A549 (cell line): ENCODE results near the gene PEX14. TPM values are rescaled to one million over a fixed set of nuclear protein-coding genes. Genes with fewer than 3 reads are reported as not detected.

Experiments
- ATAC-seq, 2 experiments: fragments of 200-7000 bp in 1 of 2; fragments of >200 bp in 1 of 2; cut with Nextera tagmentation in 1 of 2; cut with Tn5 transposase in 1 of 2; 3 replicates each; pipeline versions ENCODE4 v1.8.0 to v1.9.1; 2018 to 2020; ENCODE audit warnings: mild to moderate bottlenecking in 1 of 2, moderate library complexity in 1 of 2
- CTCF ChIA-PET: fragments of 300-600 bp; sonication (Branson Sonifier 250); formaldehyde crosslinking; extraction: SDS; loops from one replicate; lab custom pipeline; 2021; ENCODE audit warnings: antibody characterized with exemption, inconsistent platforms; lab: Yijun Ruan, JAX
- POLR2A ChIA-PET: fragments of 350-600 bp; formaldehyde crosslinking; extraction: SDS; loops from one replicate; lab custom pipeline; 2021; ENCODE audit warnings: antibody characterized with exemption, inconsistent platforms; lab: Yijun Ruan, JAX
- DNase-seq, 2 experiments: peaks; one replicate each; pipeline versions ENCODE4 v3.0.0 to v3.0.0-alpha.2; 2011 to 2016; ENCODE audit warnings: low read depth in 1 of 2, low spot score in 1 of 2
- FAIRE-seq: peaks from 2 replicates; lab custom pipeline; 2011; peaks lifted over from hg19 to GRCh38; lab: Jason Lieb, UNC
- H3K27ac ChIP-seq, 2 experiments: fragments of >200 bp; sonication (Bioruptor Twin); formaldehyde crosslinking; 3 replicates each; pipeline ENCODE4 v1.5.1; 2016 to 2017
- H3K4me1 ChIP-seq: fragments of >200 bp; sonication (Bioruptor Twin); formaldehyde crosslinking; 3 replicates; pipeline ENCODE4 v1.6.1; 2016
- H3K4me2 ChIP-seq: fragments of >200 bp; sonication (Bioruptor Twin); formaldehyde crosslinking; 3 replicates; pipeline ENCODE4 v1.6.1; 2016
- H3K4me3 ChIP-seq: fragments of >200 bp; sonication (Bioruptor Twin); formaldehyde crosslinking; 3 replicates; pipeline ENCODE4 v1.5.1; 2016
- H3K9me3 ChIP-seq: fragments of >200 bp; sonication (Bioruptor Twin); formaldehyde crosslinking; 3 replicates; pipeline ENCODE4 v1.6.1; 2016
- CBX2 ChIP-seq: fragments of 200-600 bp; sonication (generic); IDR thresholded peaks from 2 replicates; pipeline ENCODE4 v1.6.1; 2016; ENCODE audit warnings: low read depth, mild to moderate bottlenecking, borderline replicate concordance
- CEBPB ChIP-seq, 2 experiments: fragments of >200 bp in 1 of 2; sonication (Bioruptor Twin) in 1 of 2; formaldehyde crosslinking in 1 of 2; IDR thresholded peaks; 2 replicates each; pipeline ENCODE4 v1.6.1; 2012 to 2016
- CTCF ChIP-seq: fragments of >200 bp; sonication (Bioruptor Twin); formaldehyde crosslinking; IDR thresholded peaks from 3 replicates; pipeline ENCODE4 v1.5.1; 2016
- E2F6 ChIP-seq: IDR thresholded peaks from 2 replicates; pipeline ENCODE4 v1.6.1; 2012; ENCODE audit warnings: low read depth, borderline replicate concordance
- EHF ChIP-seq: fragments of 250-450 bp; sonication (Bioruptor Pico); IDR thresholded peaks from 2 replicates; pipeline ENCODE4 v1.5.0; 2020; ENCODE audit warnings: mild to moderate bottlenecking
- FOSL2 ChIP-seq, 2 experiments: fragments of 450-650 bp in 1 of 2; fragments of >200 bp in 1 of 2; sonication (Bioruptor Twin) in 1 of 2; formaldehyde crosslinking; IDR thresholded peaks; 2 replicates each; pipeline versions ENCODE4 v1.5.0 to v1.6.1; 2016 to 2020; ENCODE audit warnings: mild to moderate bottlenecking in 1 of 2, moderate library complexity in 1 of 2
- FOXS1 ChIP-seq: fragments of 250-450 bp; sonication (Bioruptor Pico); IDR thresholded peaks from 2 replicates; pipeline ENCODE4 v1.5.0; 2020; ENCODE audit warnings: mild to moderate bottlenecking, moderate library complexity
- GATA3 ChIP-seq: IDR thresholded peaks from 2 replicates; pipeline ENCODE4 v1.6.1; 2012; ENCODE audit warnings: borderline replicate concordance
- HMGXB4 ChIP-seq: fragments of 250-450 bp; sonication (Bioruptor Pico); IDR thresholded peaks from 2 replicates; pipeline ENCODE4 v1.5.0; 2021; ENCODE audit warnings: mild to moderate bottlenecking, moderate library complexity, borderline replicate concordance
- HOXA7 ChIP-seq: fragments of 250-450 bp; sonication (Bioruptor Pico); IDR thresholded peaks from 2 replicates; pipeline ENCODE4 v1.5.0; 2020; ENCODE audit warnings: mild to moderate bottlenecking, moderate library complexity
- HOXB13 ChIP-seq: fragments of 250-450 bp; sonication (Bioruptor Pico); IDR thresholded peaks from 2 replicates; pipeline ENCODE4 v1.5.0; 2020; ENCODE audit warnings: low read depth, mild to moderate bottlenecking, moderate library complexity
- JUNB ChIP-seq: fragments of >200 bp; sonication (Bioruptor Twin); formaldehyde crosslinking; IDR thresholded peaks from 2 replicates; pipeline ENCODE4 v1.6.1; 2016
- KDM5A ChIP-seq: fragments of 200-600 bp; sonication (generic); IDR thresholded peaks from 2 replicates; pipeline ENCODE4 v1.6.1; 2016; ENCODE audit warnings: antibody characterized with exemption, mild to moderate bottlenecking
- NPAS2 ChIP-seq: fragments of 250-450 bp; sonication (Bioruptor Pico); IDR thresholded peaks from 2 replicates; pipeline ENCODE4 v1.8.0; 2022; ENCODE audit warnings: mild to moderate bottlenecking, moderate library complexity, borderline replicate concordance
- POLR2A ChIP-seq: IDR thresholded peaks from 2 replicates; pipeline ENCODE4 v1.6.1; 2012; ENCODE audit warnings: mild to moderate bottlenecking, low read length
- RFX5 ChIP-seq: fragments of 450-650 bp; IDR thresholded peaks from 2 replicates; pipeline ENCODE4 v1.7.1; 2014; ENCODE audit warnings: antibody characterized with exemption, mild to moderate bottlenecking, moderate library complexity
- SREBF2 ChIP-seq: fragments of 450-650 bp; IDR thresholded peaks from 2 replicates; pipeline ENCODE4 v1.6.1; 2014; ENCODE audit warnings: mild to moderate bottlenecking, moderate library complexity
- TP53 ChIP-seq: fragments of 250-450 bp; sonication (Bioruptor Pico); IDR thresholded peaks from 2 replicates; pipeline ENCODE4 v1.5.0; 2021; ENCODE audit warnings: mild to moderate bottlenecking, moderate library complexity
- USF2 ChIP-seq: fragments of 450-650 bp; IDR thresholded peaks from 2 replicates; pipeline ENCODE4 v1.6.1; 2014; ENCODE audit warnings: antibody characterized with exemption
- WGBS: methylation state at CpG from one replicate; pipeline ENCODE4 v1.1.6; 2017; ENCODE audit errors: missing lambda C conversion rate; 5-methylcytosine and 5-hydroxymethylcytosine counted together
- polyA plus RNA-seq, 4 experiments: library from polyadenylated mRNA; depleted of rRNA in 3 of 4; stranded (reverse); fragments of >200 nt; fragmentation: RNase III in 1 of 4; extraction: RNeasy Plus Mini Kit Qiagen cat#74134 plus additional on column Dnase treatment in 1 of 4; gene quantifications; 2 replicates in 3 of 4; 3 replicates in 1 of 4; pipeline ENCODE4 v1.2.3, GENCODE V29; 2011 to 2017
- TF ChIP-seq, protein P1 (sequence below): fragments of >200 bp; sonication (Bioruptor Twin); formaldehyde crosslinking; IDR thresholded peaks from 2 replicates; pipeline ENCODE4 v1.6.1; 2016
- TF ChIP-seq, protein P2 (sequence below): fragments of 150-350 bp; IDR thresholded peaks from 2 replicates; pipeline ENCODE4 v1.6.1; 2014; ENCODE audit warnings: low read depth, mild to moderate bottlenecking, low read length

Gene PEX14
- polyA plus RNA-seq, 2 of the 4 experiments (the other 2 are of a cell fraction): 7.7 to 15.0 TPM

DNA sequence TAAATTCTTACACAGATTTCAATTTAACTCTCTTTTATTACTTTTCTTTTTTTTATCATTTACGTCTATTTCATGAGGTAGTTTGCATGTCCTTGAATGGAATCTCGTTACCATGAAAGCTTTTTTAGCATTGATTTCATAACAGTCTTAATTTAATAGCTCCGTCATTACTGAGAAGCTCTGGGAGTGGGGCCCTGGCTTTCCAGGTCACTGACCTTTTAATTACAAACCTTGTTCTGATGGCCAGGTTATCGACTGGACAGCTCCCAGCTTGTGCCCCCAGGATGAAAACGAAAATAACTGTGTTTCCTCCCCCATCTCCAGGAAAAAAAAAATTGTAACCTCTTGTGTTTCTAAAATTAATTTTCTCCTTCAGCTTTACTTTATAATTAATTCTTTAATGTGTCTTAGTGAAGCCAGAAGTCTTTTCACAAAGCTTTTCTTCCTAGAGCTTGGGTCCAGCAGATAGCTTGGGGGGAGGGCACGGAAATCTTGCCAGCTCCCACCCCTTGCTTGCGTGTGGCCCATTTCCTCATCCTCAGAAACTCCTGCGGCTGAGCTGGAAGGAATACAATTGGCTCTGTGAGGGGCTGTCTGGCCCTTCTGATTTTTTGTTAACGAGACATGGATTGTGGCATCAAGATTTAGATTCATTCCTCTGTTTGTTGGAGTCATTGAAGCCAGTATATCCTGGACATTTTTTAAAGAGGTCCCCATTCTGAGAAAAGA is 65.7 kb downstream of the PEX14 start:
- H3K9me3 ChIP-seq: no peaks in the 10 kb centered on the region
- no peak overlapping the region for H3K4me2 ChIP-seq
- H3K4me3 ChIP-seq: no peak overlapping the region
- FAIRE-seq: no peak
- TF ChIP-seq FOSL2 (IDR thresholded peaks at IDR 0.05): no peak
- TF ChIP-seq FOSL2 (CRISPR knock-in tag; IDR thresholded peaks at IDR 0.05): no peak
- no peak for TF ChIP-seq NPAS2 (CRISPR knock-in tag)
- TF ChIP-seq EHF (CRISPR knock-in tag): no peak
- TF ChIP-seq CBX2: no peak
- TF ChIP-seq, protein P1, sequence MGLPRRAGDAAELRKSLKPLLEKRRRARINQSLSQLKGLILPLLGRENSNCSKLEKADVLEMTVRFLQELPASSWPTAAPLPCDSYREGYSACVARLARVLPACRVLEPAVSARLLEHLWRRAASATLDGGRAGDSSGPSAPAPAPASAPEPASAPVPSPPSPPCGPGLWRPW: no peak
- no peak for TF ChIP-seq CEBPB (IDR thresholded peaks at IDR 0.05)
- no peak for TF ChIP-seq KDM5A
- TF ChIP-seq, protein P2, sequence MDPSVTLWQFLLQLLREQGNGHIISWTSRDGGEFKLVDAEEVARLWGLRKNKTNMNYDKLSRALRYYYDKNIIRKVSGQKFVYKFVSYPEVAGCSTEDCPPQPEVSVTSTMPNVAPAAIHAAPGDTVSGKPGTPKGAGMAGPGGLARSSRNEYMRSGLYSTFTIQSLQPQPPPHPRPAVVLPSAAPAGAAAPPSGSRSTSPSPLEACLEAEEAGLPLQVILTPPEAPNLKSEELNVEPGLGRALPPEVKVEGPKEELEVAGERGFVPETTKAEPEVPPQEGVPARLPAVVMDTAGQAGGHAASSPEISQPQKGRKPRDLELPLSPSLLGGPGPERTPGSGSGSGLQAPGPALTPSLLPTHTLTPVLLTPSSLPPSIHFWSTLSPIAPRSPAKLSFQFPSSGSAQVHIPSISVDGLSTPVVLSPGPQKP: no peak
- no peak for TF ChIP-seq SREBF2
- no peak for TF ChIP-seq JUNB
- TF ChIP-seq GATA3: no peak
- no peak for TF ChIP-seq RFX5
- TF ChIP-seq POLR2A: no peak
- TF ChIP-seq E2F6: no peak
- TF ChIP-seq USF2: no peak
- TF ChIP-seq HOXA7: no peak
- TF ChIP-seq HOXB13 (CRISPR knock-in tag): no peak
- TF ChIP-seq TP53 (CRISPR knock-in tag): no peak
- H3K4me1 ChIP-seq: no peaks in the 10 kb centered on the region
- ChIA-PET CTCF (no interaction called here), POLR2A (no interaction called here)
- no peak overlapping the region for H3K27ac ChIP-seq
- ATAC-seq: no peak
- DNase-seq: no peak
- 89% methylated on average over 9 of the region's 9 CpGs for WGBS

GRCh38 chr1:10541286-10541685 is 66.5 kb downstream of the PEX14 start:
- H3K4me2 ChIP-seq: no peak overlapping the region
- TF ChIP-seq CTCF (no peak), HMGXB4 (CRISPR knock-in tag) (no peak), FOXS1 (CRISPR knock-in tag) (no peak)
- ChIA-PET POLR2A (no interaction called here), CTCF (no interaction called here)
- whole genome bisulfite sequencing: 90% methylated on average over 17 of the region's 17 CpGs
- H3K9me3 ChIP-seq: no peaks in the 10 kb centered on the region
- FAIRE-seq (no peak), ATAC-seq (no peak), DNase-seq (no peak)
- no peak overlapping the region for H3K27ac ChIP-seq
- H3K4me3 ChIP-seq: no peak overlapping the region
- no peaks in the 10 kb centered on the region for H3K4me1 ChIP-seq
